Liver (tissue), 3 donors: ENCODE measurements around the gene MRPL58.

ENCODE experiments used
- CTCF ChIP-seq: fragments of 150-350 bp; IDR thresholded peaks from 2 replicates; pipeline ENCODE4 v1.5.1; 2017; ENCODE audit warnings: improper control_type of control experiment, low read depth, low read length; ENCODE audit not compliant: missing input control
- EGR1 ChIP-seq, 2 donors: IDR thresholded peaks; 2 replicates each; pipeline ENCODE4 v1.6.1; 2016 to 2018; ENCODE audit warnings: antibody characterized with exemption in 2 of 2, low read depth in 2 of 2
- FOXA1 ChIP-seq: IDR thresholded peaks from 2 replicates; pipeline ENCODE4 v1.6.1; 2016; ENCODE audit warnings: antibody characterized with exemption
- RAD21 ChIP-seq, 2 donors: IDR thresholded peaks; 2 replicates each; pipeline ENCODE4 v1.6.1; 2016; ENCODE audit warnings: antibody characterized with exemption in 2 of 2, mild to moderate bottlenecking in 2 of 2
- REST ChIP-seq: IDR thresholded peaks from 2 replicates; pipeline ENCODE4 v1.6.1; 2016; ENCODE audit warnings: antibody characterized with exemption, mild to moderate bottlenecking
- SP1 ChIP-seq: IDR thresholded peaks from 2 replicates; pipeline ENCODE4 v1.6.1; 2018; ENCODE audit warnings: antibody characterized with exemption, mild to moderate bottlenecking
- TAF1 ChIP-seq: conservative IDR thresholded peaks from 2 replicates; pipeline ENCODE4 v1.6.1; 2016; ENCODE audit warnings: antibody characterized with exemption, mild to moderate bottlenecking
- ZBTB33 ChIP-seq: IDR thresholded peaks from 2 replicates; pipeline ENCODE4 v1.6.1; 2016; ENCODE audit warnings: antibody characterized with exemption
- donor health status: healthy.
- donor health status: healthy.

- TF ChIP-seq REST (no peak), CTCF (no peak), ZBTB33 (no peak), RAD21 (IDR thresholded peaks at IDR 0.05) (no peak), SP1 (no peak), FOXA1 (no peak), EGR1 (IDR thresholded peaks at IDR 0.05; ENCODE audit: low read depth in 2 of 2) (no peak), TAF1 (no peak)
Observed at GRCh38 chr17:74992223-74992622, 20.2 kb upstream of the MRPL58 start.
